ENCODE measurements around the gene NPBWR2.

Gene NPBWR2

GRCh38 chr20:64084685-64085152 is 22.6 kb downstream of the NPBWR2 start:
- no peak for DNase-seq (ENCODE audit: low read depth)

GRCh38 chr20:64083804-64084684 is 23.3 kb downstream of the NPBWR2 start, which contains the start of gene LKAAEAR1:
TSS of gene LKAAEAR1 (minus strand) at chr20:64084398. CDS start at chr20:64084219, 179 bp downstream.
- no peak for DNase-seq (ENCODE audit: low read depth)

- peak; percentile 52 for DNase-seq (ENCODE audit: low read depth)
Measured at GRCh38 chr20:64083378-64083803, 24.0 kb downstream of the NPBWR2 start.

GRCh38 chr20:64082820-64083377 is 24.5 kb downstream of the NPBWR2 start:
- no peak for DNase-seq (ENCODE audit: low read depth)

- DNase-seq (ENCODE audit: low read depth), result no peak
Measured at GRCh38 chr20:64082126-64082731, 25.1 kb downstream of the NPBWR2 start.

GRCh38 chr20:64081624-64081964 is 25.8 kb downstream of the NPBWR2 start:
- no peak for DNase-seq (ENCODE audit: low read depth)

GRCh38 chr20:64080813-64081623 is 26.3 kb downstream of the NPBWR2 start:
- DNase-seq (ENCODE audit: low read depth), result no peak

GRCh38 chr20:64080013-64080812 is 27.2 kb downstream of the NPBWR2 start, which contains the start of gene OPRL1:
TSS of gene OPRL1 (plus strand) at chr20:64080082. CDS start at chr20:64092721, 12,639 bp downstream.
- no peak for DNase-seq (ENCODE audit: low read depth)

- DNase-seq (ENCODE audit: low read depth), result peak; percentile 62
Measured at GRCh38 chr20:64079273-64080012, 27.9 kb downstream of the NPBWR2 start, which contains the start of gene RGS19. TSS of gene RGS19 (minus strand) at chr20:64079518. CDS start at chr20:64076886, 2,632 bp downstream.

- no peak for DNase-seq (ENCODE audit: low read depth)
Measured at GRCh38 chr20:64078934-64079272, 28.5 kb downstream of the NPBWR2 start.

GRCh38 chr20:64077876-64078551 is 29.4 kb downstream of the NPBWR2 start:
- no peak for DNase-seq (ENCODE audit: low read depth)

GRCh38 chr20:64077541-64077875 is 29.9 kb downstream of the NPBWR2 start:
- DNase-seq (ENCODE audit: low read depth), result no peak

GRCh38 chr20:64077094-64077493 is 30.3 kb downstream of the NPBWR2 start:
- DNase-seq (ENCODE audit: low read depth), result no peak

- DNase-seq (ENCODE audit: low read depth), result no peak
Measured at GRCh38 chr20:64076061-64076997, 31.0 kb downstream of the NPBWR2 start.

- no peak for DNase-seq (ENCODE audit: low read depth)
Measured at GRCh38 chr20:64075556-64075955, 31.8 kb downstream of the NPBWR2 start.

GRCh38 chr20:64074963-64075362 is 32.4 kb downstream of the NPBWR2 start:
- no peak for DNase-seq (ENCODE audit: low read depth)

GRCh38 chr20:64074184-64074789 is 33.1 kb downstream of the NPBWR2 start:
- DNase-seq (ENCODE audit: low read depth), result no peak

- DNase-seq (ENCODE audit: low read depth), result no peak
Measured at GRCh38 chr20:64073476-64074183, 33.7 kb downstream of the NPBWR2 start.
